HL-60/S4 (cell line): ENCODE measurements around the gene ERG.

ENCODE experiments used
- in situ Hi-C: fragments of 300-500 bp; cut with MboI; formaldehyde crosslinking; loops from 2 replicates; pipeline ENCODE4 v1.14.3; 2022; ENCODE audit warnings: low sequenced_read_pairs

Gene ERG

DNA sequence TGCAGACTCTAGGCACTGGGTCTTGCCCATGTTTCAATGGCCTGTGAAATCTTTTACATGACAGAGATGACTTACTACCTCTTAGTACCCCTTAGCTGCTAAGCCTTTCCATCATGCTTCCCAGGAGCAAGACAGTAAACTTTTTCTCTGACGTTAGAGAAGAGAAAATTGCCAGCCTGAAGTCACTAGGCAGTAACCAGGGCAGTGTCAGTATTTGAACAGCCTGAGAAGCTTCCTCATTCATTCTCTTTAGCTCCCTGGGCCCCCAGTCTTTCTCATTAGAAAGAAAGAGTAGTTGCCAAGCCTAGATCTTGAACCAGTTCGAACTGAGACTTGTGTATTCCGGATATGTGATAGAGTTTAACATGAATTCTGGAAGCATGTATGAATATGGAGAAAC is 99.2 kb downstream of the ERG start:
- in situ Hi-C loops: no loop called here

GRCh38 chr21:38396325-38396724 is 102.0 kb downstream of the ERG start:
- in situ Hi-C loops: no loop called here

- in situ Hi-C loops: no loop called here
These were observed 102.7 kb downstream of the ERG start for GRCh38 chr21:38395581-38395980.

GRCh38 chr21:38392661-38393060 is 105.6 kb downstream of the ERG start:
- in situ Hi-C loops: no loop called here

DNA sequence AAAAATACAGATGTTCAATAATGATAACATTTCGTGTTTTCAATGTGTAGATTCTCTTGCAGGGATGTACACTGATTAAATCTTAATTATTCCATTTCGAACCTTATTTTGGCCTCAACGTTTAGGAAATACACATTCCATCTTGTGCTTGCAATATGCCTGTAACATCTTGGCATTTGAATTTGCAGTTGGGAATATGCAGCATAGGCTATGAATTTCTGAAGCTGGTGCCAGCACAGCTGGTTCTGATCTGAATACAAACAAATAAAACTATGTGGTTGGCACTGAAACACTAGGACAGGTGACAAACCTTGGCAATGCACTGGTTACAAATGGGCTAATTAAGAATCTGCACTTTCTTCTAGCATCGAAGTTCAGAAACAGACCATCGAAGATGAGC is 108.4 kb downstream of the ERG start:
- in situ Hi-C loops: no loop called here

DNA sequence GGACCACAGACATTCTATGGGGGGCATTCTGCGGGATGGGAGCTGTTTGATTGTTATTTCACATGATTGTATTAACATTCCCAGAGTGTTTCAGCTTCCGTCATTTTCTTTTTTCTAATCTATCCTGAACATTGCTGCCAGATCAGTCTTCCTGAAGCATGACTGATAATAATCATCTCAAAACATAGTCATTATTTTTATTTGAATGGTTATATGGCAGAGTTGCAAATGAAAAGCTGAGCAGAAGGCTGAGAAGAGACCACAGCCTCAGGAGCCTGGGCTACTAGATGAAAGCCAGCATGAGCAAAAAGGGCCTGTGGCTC is 109.0 kb downstream of the ERG start:
- in situ Hi-C loops: no loop called here

DNA sequence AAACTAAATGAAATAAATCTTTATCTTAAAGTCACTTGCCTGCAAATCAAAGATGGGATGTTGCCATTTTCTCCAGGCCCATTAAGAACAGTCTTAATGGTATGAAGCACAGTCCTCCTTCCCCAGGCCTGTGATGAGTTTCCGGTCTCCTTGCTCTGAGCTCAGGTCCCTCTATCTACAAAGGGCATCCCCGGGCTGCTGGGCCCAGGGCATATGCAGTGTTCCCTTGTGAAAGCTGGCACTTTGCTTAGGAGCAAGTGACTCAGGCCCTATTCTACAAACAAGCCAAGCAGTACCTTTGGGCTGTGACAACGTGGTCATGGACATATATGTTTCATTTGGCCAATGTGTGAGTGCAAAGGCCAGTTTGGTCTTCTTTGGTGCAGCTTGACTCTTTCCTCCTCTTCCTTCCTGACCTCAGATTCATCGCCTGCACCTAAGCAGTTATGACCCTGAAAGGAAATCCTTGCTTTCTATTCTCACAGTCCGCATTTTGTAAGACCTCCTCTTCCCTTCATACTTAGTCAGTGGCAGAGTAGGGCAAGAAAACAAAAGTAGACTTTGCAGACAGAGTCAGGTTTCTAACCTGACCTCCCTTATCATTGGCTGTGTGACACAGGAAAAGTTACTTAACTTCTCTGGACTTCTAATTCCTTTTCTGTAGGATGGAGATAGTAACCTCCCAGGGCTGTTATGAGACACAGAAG is 109.5 kb downstream of the ERG start:
- in situ Hi-C loops: no loop called here

GRCh38 chr21:38388203-38388602 is 110.1 kb downstream of the ERG start:
- in situ Hi-C loops: no loop called here

DNA sequence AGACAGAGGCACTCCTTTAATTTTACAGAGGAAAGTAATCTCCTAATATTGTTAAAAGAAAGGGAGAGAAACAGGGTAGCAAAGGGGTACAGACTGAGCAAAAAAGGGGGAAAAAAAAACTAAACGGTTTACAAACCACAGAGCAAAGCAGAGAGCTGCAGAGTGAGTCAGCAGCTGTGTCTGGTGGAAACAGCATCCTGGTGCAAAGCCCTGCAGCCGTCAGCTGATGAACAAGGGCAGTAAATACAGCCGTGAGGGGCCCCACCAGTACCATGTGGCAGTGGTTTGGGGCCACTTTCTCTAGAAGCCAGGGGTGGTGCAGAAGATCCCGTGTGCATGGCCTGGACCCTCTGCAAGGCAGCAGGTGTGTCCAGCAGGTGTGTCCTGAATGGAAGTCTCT is 111.3 kb downstream of the ERG start:
- in situ Hi-C loops: no loop called here

- in situ Hi-C loops: no loop called here
These were observed 112.7 kb downstream of the ERG start for GRCh38 chr21:38385427-38386175.

DNA sequence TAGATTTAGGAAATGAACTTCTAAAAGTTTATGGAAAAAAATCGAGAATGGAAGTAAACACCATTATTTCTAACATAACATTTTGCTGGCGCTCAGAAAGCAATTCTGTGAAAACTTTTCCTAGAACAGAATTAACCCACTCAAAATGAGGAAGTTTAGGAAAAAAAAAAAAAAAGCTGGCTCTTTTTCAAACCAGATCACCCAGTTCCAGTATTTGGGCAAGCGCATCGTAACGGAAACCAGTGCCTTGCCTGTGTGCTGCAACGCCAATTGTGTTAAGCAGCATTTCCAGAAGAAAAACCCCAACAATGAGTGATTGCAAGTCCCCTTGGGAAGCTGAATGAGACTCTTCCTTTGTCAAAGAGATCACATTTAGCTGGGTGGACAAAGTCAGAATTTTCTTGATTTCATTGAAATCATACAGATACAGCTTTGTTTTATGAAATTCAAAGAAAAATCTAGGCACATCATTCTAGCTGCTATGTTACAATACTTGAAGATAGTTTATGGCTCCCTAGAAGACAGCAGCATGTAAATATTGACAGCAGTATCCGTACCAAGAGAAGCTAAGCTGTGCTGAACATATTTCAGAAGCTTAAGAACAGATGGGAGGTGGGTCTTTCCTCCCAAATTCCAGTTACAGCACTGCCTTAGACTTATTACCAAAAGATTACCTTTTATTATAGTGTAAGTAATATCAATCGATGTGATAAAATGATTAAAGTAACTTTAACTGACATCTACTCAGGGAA is 113.4 kb downstream of the ERG start:
- in situ Hi-C loops: no loop called here

DNA sequence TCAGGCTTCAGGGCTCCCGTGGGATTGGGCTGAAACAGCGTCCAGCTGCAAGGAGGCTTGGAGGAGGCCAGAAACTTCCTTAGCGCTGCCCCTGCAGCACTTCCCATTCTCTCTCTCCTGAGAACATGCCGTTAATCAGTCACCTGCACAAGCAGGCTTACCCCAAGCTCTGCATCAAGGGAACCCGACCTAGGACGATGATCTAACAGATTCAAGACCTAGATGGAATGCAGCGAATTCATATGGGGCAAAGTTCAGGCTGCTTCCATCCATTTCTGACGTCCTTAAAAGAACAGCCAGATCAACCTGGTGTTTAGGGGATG is 114.1 kb downstream of the ERG start:
- in situ Hi-C loops: no loop called here

DNA sequence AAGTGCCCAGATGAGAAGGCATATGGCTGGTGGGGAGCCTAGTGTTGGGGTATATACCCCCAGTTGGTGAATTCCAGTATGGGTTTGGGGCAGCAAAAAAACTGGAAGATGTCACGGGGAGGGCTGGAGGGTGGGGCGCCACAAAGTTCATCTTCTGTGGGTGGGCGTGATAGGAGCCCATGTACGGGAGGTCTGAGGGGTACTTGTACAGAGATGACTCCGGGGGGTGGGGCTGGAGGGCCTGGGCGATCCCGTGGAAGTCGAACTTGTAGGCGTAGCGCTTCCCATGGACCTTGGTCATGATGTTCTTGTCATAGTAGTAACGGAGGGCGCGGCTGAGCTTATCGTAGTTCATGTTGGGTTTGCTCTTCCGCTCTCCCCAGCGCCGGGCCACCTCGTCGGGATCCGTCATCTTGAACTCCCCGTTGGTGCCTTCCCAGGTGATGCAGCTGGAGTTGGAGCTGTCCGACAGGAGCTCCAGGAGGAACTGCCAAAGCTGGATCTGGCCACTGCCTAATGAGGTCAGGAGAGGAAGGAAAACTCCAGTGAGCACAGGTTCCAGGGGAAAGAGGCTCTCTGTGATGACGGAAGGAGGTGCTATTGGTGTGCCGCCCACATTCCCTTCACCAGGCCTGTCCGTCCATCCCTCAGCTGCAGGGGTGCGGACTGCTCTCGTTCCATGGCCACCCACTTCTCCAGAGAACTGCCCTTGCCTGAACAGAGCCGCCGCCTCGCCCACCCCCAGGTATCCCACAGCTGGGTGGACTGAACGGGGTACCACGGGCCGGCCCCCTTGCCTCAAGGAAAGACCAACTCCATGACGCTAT is 114.7 kb downstream of the ERG start:
- in situ Hi-C loops: no loop called here

- in situ Hi-C loops: no loop called here
These were observed 117.7 kb downstream of the ERG start for GRCh38 chr21:38380481-38381137.

DNA sequence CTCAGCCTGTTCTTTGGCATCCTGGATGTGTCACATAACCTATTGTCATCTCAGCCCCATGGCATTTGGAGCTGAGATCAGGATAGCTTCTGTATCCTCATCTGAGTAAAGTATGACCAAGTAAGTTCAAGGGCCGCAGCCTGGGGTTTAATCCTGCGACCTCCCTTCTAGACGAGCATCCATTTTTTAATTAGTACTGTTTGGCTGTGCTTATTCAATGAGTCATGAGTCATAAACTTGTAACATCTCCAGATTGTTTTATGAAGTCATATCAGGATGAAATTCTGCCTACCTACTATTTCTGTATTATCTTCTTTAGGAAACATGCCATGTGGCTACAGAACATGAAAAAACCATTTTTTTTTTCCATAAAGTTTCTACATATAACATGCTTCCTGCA is 119.1 kb downstream of the ERG start:
- in situ Hi-C loops: no loop called here

DNA sequence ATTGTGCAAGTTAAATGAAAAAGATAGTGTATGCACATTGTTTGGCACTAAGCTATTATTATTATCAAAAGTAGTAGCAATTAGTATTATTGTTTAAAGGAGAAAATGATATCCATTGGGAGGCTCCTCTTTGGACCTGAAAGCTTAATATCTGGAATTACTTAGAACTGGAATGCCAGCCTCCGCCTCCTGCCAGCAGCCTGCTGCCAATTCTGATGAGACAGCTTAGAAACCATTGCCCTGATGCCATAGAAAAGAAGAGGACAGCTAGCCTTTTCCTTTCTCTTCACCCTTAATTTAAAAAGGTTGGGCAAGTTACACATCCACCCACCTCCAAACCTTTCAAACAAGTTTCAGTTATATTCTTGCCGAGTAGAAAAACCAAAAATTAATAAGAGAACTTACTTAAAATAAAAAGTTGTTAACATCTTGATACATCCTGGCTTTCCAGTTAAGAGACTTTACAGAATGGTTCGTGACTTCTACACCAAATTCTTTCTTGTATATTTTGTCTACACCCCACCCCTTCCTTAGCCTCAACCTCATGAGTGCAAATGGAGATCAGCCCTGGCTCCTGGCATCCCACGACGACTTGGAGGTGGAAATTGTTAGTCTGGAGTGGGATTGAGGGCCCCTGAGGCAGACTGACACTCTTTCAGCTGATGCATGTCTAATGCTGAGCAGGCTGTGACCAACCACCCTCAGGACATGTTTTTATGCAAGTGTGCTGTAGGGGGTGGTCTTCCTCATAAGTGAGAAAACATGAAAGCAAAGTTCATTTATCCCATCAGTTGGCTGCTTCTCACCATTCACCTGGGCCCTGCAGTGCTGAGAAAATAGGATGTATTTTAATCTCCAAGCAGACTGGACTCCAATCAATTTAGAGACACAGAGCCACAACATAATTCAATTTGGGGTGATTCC is 120.8 kb downstream of the ERG start:
- in situ Hi-C loops: no loop called here

GRCh38 chr21:38376693-38377092 is 121.6 kb downstream of the ERG start:
- in situ Hi-C loops: no loop called here

- in situ Hi-C loops: no loop called here
These were observed 122.0 kb downstream of the ERG start for GRCh38 chr21:38376235-38376634.

- in situ Hi-C loops: loop anchor here (25.0 kb wide), 1 partner anchor 770 kb away; no protein-coding TSS in a partner anchor
These were observed 130.6 kb downstream of the ERG start for GRCh38 chr21:38367646-38368045.

DNA sequence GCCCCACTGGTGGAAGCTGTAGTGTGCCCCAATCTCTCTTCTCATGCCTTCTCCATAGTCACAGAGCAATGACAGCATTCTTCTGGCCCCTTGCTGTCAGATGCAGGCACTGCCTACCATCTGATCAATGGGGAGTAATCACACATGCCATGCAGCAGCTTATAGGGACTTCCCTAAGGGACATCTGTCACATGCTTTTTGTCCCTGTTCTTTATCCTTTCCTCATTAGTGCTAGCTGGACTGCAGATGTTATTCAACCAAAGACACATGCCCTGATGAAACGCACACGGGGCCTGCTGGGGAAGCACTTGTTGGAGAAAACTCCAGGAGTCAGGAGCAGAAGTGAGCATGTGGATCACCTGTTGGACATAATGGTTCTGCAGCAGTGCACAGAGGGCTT is 132.8 kb downstream of the ERG start:
- in situ Hi-C loops: loop anchor here (25.0 kb wide), 1 partner anchor 772 kb away; no protein-coding TSS in a partner anchor
